Smooth muscle cell (in vitro differentiated cells): Measurements from ENCODE around the gene CDKN2AIPNL. TPM values are rescaled to one million over a fixed set of nuclear protein-coding genes. Genes with fewer than 3 reads are reported as not detected.
A peak's percentile ranks its signal among the peaks of the same experiment; 100 is the strongest.

Experiments
- DNase-seq: peaks from one replicate; lab custom pipeline; 2025; ENCODE audit not compliant: unreplicated experiment; lab: John Stamatoyannopoulos, UW
- H2AFZ ChIP-seq: fragments of 200-600 bp; sonication (generic); 2 replicates; pipeline ENCODE4 v1.6.0; 2016; ENCODE audit warnings: antibody characterized with exemption, low read depth, mild to moderate bottlenecking
- H3F3A ChIP-seq: fragments of 200-600 bp; sonication (generic); 2 replicates; pipeline ENCODE4 v1.6.0; 2017; ENCODE audit warnings: antibody characterized with exemption, low read depth
- H3K27ac ChIP-seq: fragments of 200-600 bp; sonication (generic); 2 replicates; pipeline ENCODE4 v1.5.1; 2016; ENCODE audit warnings: low read depth, mild to moderate bottlenecking
- H3K27me3 ChIP-seq: fragments of 200-600 bp; sonication (generic); 2 replicates; pipeline ENCODE4 v1.6.1; 2016; ENCODE audit warnings: low read depth, mild to moderate bottlenecking
- H3K36me3 ChIP-seq: fragments of 200-600 bp; sonication (generic); 2 replicates; pipeline ENCODE4 v1.5.1; 2016; ENCODE audit warnings: low read depth
- H3K4me1 ChIP-seq: fragments of 200-600 bp; sonication (generic); 2 replicates; pipeline ENCODE4 v1.5.1; 2016; ENCODE audit warnings: low read depth
- H3K4me2 ChIP-seq: fragments of 200-600 bp; sonication (generic); 2 replicates; pipeline ENCODE4 v1.6.0; 2016; ENCODE audit warnings: mild to moderate bottlenecking
- H3K4me3 ChIP-seq: fragments of 200-600 bp; sonication (generic); 2 replicates; pipeline ENCODE4 v1.5.1; 2016; ENCODE audit warnings: mild to moderate bottlenecking
- H3K79me2 ChIP-seq: fragments of 200-600 bp; sonication (generic); 2 replicates; pipeline ENCODE4 v1.6.0; 2016; ENCODE audit warnings: low read depth, mild to moderate bottlenecking
- H3K9ac ChIP-seq: fragments of 200-600 bp; sonication (generic); 2 replicates; pipeline ENCODE4 v1.6.0; 2016; ENCODE audit warnings: low read depth
- H3K9me3 ChIP-seq: fragments of 200-600 bp; sonication (generic); replicated peaks from 2 replicates; pipeline ENCODE4 v1.5.1; 2016; ENCODE audit warnings: low read depth
- H4K20me1 ChIP-seq: fragments of 200-600 bp; sonication (generic); 2 replicates; pipeline ENCODE4 v1.6.0; 2016; ENCODE audit warnings: low read depth
- WGBS: methylation state at CpG from one replicate; pipeline ENCODE4 v1.1.7; 2016; ENCODE audit warnings: low lambda C conversion rate; 5-methylcytosine and 5-hydroxymethylcytosine counted together
- polyA plus RNA-seq: library from polyadenylated mRNA; unstranded; fragments of >200 nt; fragmentation: Nextera tagmentation; extraction: Ambion mirVana; gene quantifications from 2 replicates; pipeline ENCODE4 v1.2.1, GENCODE V29; 2016
- total RNA-seq: library from RNA; depleted of rRNA; stranded (reverse); fragments of >200 nt; gene quantifications from 2 replicates; pipeline ENCODE4 v1.2.3, GENCODE V29; 2014
- TF ChIP-seq, protein P1 (sequence below): fragments of 200-600 bp; sonication (generic); IDR thresholded peaks from 2 replicates; pipeline ENCODE4 v1.5.1; 2017; ENCODE audit warnings: borderline replicate concordance, mild to moderate bottlenecking, antibody characterized with exemption; ENCODE audit not compliant: insufficient read depth, poor library complexity, severe bottlenecking

The CDKN2AIPNL gene
- total and polyA plus RNA-seq, 2 experiments from 2014 or later = 9.9 to 27.7 TPM

DNA sequence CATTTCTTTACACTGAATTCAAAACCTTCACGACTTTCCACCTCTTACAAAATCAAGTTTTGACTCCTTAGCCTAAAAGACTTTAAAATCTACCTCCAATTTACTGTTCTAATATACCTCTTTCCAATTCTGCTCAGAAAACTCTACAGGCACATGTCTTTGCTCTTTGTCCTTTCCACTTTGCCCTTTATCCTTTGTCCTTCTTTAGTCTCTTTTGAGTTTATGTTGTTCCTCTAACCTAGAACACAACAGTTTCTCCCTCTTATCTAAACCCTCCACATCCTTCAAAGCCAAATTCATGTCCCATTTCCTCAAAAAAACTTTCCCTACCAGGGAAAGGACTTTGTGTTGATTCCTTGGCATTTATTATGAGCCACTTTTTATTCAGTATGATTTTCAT, 46.1 kb downstream of the CDKN2AIPNL start:
- no peak overlapping the region for H3K27ac ChIP-seq
- H3K4me1 ChIP-seq = peaks cover 11% of the 10 kb centered on the region
- peak overlapping the region; percentile 95 for H3K4me2 ChIP-seq
- DNase-seq = no peak
- no peaks in the 10 kb centered on the region for H3K9me3 ChIP-seq
- 91% methylated on average over 1 of the region's 1 CpG for WGBS
- no peaks in the 10 kb centered on the region for H3K36me3 ChIP-seq
- no peaks in the 10 kb centered on the region for H3K27me3 ChIP-seq
- no peaks in the 10 kb centered on the region for H4K20me1 ChIP-seq
- no peaks in the 10 kb centered on the region for H3F3A ChIP-seq
- H3K4me3 ChIP-seq = no peak overlapping the region
- H3K79me2 ChIP-seq = peaks cover 11% of the 10 kb centered on the region
- H3K9ac ChIP-seq = no peak overlapping the region
- TF ChIP-seq, protein P1, sequence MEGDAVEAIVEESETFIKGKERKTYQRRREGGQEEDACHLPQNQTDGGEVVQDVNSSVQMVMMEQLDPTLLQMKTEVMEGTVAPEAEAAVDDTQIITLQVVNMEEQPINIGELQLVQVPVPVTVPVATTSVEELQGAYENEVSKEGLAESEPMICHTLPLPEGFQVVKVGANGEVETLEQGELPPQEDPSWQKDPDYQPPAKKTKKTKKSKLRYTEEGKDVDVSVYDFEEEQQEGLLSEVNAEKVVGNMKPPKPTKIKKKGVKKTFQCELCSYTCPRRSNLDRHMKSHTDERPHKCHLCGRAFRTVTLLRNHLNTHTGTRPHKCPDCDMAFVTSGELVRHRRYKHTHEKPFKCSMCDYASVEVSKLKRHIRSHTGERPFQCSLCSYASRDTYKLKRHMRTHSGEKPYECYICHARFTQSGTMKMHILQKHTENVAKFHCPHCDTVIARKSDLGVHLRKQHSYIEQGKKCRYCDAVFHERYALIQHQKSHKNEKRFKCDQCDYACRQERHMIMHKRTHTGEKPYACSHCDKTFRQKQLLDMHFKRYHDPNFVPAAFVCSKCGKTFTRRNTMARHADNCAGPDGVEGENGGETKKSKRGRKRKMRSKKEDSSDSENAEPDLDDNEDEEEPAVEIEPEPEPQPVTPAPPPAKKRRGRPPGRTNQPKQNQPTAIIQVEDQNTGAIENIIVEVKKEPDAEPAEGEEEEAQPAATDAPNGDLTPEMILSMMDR = no peak
- H2AFZ ChIP-seq = no peak overlapping the region

DNA sequence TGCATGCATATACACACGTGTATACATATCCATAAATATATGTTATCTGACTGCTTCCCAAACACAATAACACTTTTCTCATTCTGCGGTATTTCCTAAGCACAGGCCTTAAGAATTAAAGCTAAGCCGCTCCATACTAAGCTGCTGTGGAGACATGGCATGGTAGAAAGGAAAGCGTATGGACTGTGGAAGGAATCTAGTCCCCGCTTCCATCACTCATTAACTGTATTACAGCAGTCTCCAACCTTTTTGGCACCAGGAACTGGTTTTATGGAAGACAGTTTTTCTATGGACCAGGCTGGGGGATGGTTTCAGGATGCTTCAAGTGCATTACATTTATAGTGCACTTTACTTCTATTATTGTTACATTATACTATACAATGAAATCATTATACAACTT, 56.0 kb downstream of the CDKN2AIPNL start:
- no peaks in the 10 kb centered on the region for H3K9me3 ChIP-seq
- no peak overlapping the region for H3K9ac ChIP-seq
- H3K27ac ChIP-seq = no peak overlapping the region
- no peaks in the 10 kb centered on the region for H3K36me3 ChIP-seq
- 94% methylated on average over 5 of the region's 5 CpGs for WGBS
- H3K4me1 ChIP-seq = no peaks in the 10 kb centered on the region
- no peaks in the 10 kb centered on the region for H3F3A ChIP-seq
- H3K4me3 ChIP-seq = no peak overlapping the region
- H3K79me2 ChIP-seq = peaks cover 3% of the 10 kb centered on the region
- H2AFZ ChIP-seq = no peak overlapping the region
- no peak overlapping the region for H3K4me2 ChIP-seq
- DNase-seq = no peak
- no peaks in the 10 kb centered on the region for H4K20me1 ChIP-seq
- TF ChIP-seq, protein P1 = no peak
- H3K27me3 ChIP-seq = no peaks in the 10 kb centered on the region

Other genes with a start within 250 kb of the CDKN2AIPNL start
- gene SKP1, start 234.9 kb downstream of the CDKN2AIPNL start, total RNA-seq = 620 and 658 TPM in 2 replicates
- gene SKP1, start 234.9 kb downstream of the CDKN2AIPNL start, polyA plus RNA-seq = 735 and 739 TPM in 2 replicates
- gene PPP2CA, start 185.8 kb downstream of the CDKN2AIPNL start, total RNA-seq = 82.4 and 178 TPM in 2 replicates
- 243 and 244 TPM in 2 replicates for gene PPP2CA, start 185.8 kb downstream of the CDKN2AIPNL start, polyA plus RNA-seq
- 3.1 and 5.1 TPM in 2 replicates for gene CDKL3, start 44.7 kb downstream of the CDKN2AIPNL start, total RNA-seq
- gene CDKL3, start 44.7 kb downstream of the CDKN2AIPNL start, polyA plus RNA-seq = 3.3 and 3.4 TPM in 2 replicates
- 42.1 and 60.6 TPM in 2 replicates for gene UBE2B, start 40.3 kb downstream of the CDKN2AIPNL start, total RNA-seq
- gene UBE2B, start 40.3 kb downstream of the CDKN2AIPNL start, polyA plus RNA-seq = 86.8 and 112 TPM in 2 replicates
- gene JADE2, start 113.8 kb upstream of the CDKN2AIPNL start, total RNA-seq = 5.0 and 18.0 TPM in 2 replicates
- gene JADE2, start 113.8 kb upstream of the CDKN2AIPNL start, polyA plus RNA-seq = 4.3 and 5.5 TPM in 2 replicates
- gene SAR1B, start 220.9 kb upstream of the CDKN2AIPNL start, total RNA-seq = 69.3 and 73.8 TPM in 2 replicates
- 42.9 and 52.0 TPM in 2 replicates for gene SAR1B, start 220.9 kb upstream of the CDKN2AIPNL start, polyA plus RNA-seq
- gene SEC24A, start 236.9 kb upstream of the CDKN2AIPNL start, total RNA-seq = 76.9 and 82.3 TPM in 2 replicates
- 18.1 and 27.0 TPM in 2 replicates for gene SEC24A, start 236.9 kb upstream of the CDKN2AIPNL start, polyA plus RNA-seq